ENCODE data around the gene NDUFA7. TPM values are rescaled to one million over a fixed set of nuclear protein-coding genes. Genes with fewer than 3 reads are reported as not detected.

NDUFA7 gene
- polyA plus RNA-seq, 1 of the 3 experiments (the other 2 are of a cell fraction): 111 TPM

- H3K27me3 ChIP-seq (ENCODE audit: insufficient read depth): peaks cover 20% of the 10 kb centered on the region
- DNase-seq: no peak
- H3K9ac ChIP-seq: no peak overlapping the region
- H4K20me1 ChIP-seq (ENCODE audit: insufficient read depth): no peaks in the 10 kb centered on the region
- ChIA-PET CTCF (interaction anchor here (3.9 kb wide), 1 partner anchor 24 kb away, joined by 16 read pairs; no protein-coding TSS in a partner anchor), POLR2A (no interaction called here)
- no peaks in the 10 kb centered on the region for H3K9me3 ChIP-seq
- TF ChIP-seq SIN3A (IDR thresholded peaks at IDR 0.05; ENCODE audit: borderline replicate concordance, low read depth, low read length) (no peak), RXRA (IDR thresholded peaks at IDR 0.05; ENCODE audit: borderline replicate concordance, low read depth) (no peak), FOXM1 (IDR thresholded peaks at IDR 0.05; ENCODE audit: low read depth) (no peak), GABPA (IDR thresholded peaks at IDR 0.05; ENCODE audit: low read depth) (no peak), NFIC (IDR thresholded peaks at IDR 0.05; ENCODE audit: borderline replicate concordance) (no peak), RCOR1 (IDR thresholded peaks at IDR 0.05; ENCODE audit: low read length) (no peak)
- no peaks in the 10 kb centered on the region for H3K36me3 ChIP-seq (replicated peaks in 1 of 2; ENCODE audit: control insufficient read depth in 1 of 2, insufficient read depth in 2 of 2, low read length in 1 of 2)
- H3K4me1 ChIP-seq (ENCODE audit: control insufficient read depth in 1 of 2, insufficient read depth in 2 of 2, low read depth in 1 of 2, low read length in 1 of 2): no peaks in the 10 kb centered on the region; a peak in 1 of 4 replicates
- H3K4me3 ChIP-seq (ENCODE audit: low read depth in 2 of 2, low read length in 1 of 2): no peak overlapping the region
- no peaks in the 10 kb centered on the region for H3K79me2 ChIP-seq (ENCODE audit: insufficient read depth)
- no peak overlapping the region for H3K27ac ChIP-seq (ENCODE audit: low read depth in 2 of 2, low read length in 1 of 2)
- H2AFZ ChIP-seq (ENCODE audit: low read depth): no peak overlapping the region
- no peaks in the 10 kb centered on the region for H3F3A ChIP-seq (replicated peaks; ENCODE audit: insufficient read depth)
- no peaks in the 10 kb centered on the region for H3K9me2 ChIP-seq
- 70% methylated on average over 3 of the region's 3 CpGs for WGBS (ENCODE audit: low lambda C conversion rate)
- no peak overlapping the region for H3K4me2 ChIP-seq
These were observed 8.8 kb upstream of the NDUFA7 start for GRCh38 chr19:8329996-8330395.

GRCh38 chr19:8325454-8325853 is 4.3 kb upstream of the NDUFA7 start:
- H3K9me2 ChIP-seq: no peaks in the 10 kb centered on the region
- H2AFZ ChIP-seq (ENCODE audit: low read depth): no peak overlapping the region
- H3K27ac ChIP-seq (ENCODE audit: low read depth in 2 of 2, low read length in 1 of 2): no peak overlapping the region
- H3K9ac ChIP-seq: no peak overlapping the region
- CTCF ChIA-PET: no interaction called here
- POLR2A ChIA-PET: interaction anchor here (0.6 kb wide), 1 partner anchor 15 kb away, joined by 5 read pairs; no protein-coding TSS in a partner anchor
- H3K4me3 ChIP-seq (ENCODE audit: low read depth in 2 of 2, low read length in 1 of 2): no peak overlapping the region
- no peak overlapping the region for H3K4me2 ChIP-seq
- 95% methylated on average over 3 of the region's 3 CpGs for WGBS (ENCODE audit: low lambda C conversion rate)
- peaks cover 7 to 15% of the 10 kb centered on the region in 2 experiments for H3K36me3 ChIP-seq (replicated peaks in 1 of 2; ENCODE audit: control insufficient read depth in 1 of 2, insufficient read depth in 2 of 2, low read length in 1 of 2)
- H3K27me3 ChIP-seq (ENCODE audit: insufficient read depth): no peaks in the 10 kb centered on the region
- H3K4me1 ChIP-seq (ENCODE audit: control insufficient read depth in 1 of 2, insufficient read depth in 2 of 2, low read depth in 1 of 2, low read length in 1 of 2): peaks cover 11% of the 10 kb centered on the region in 2 experiments; a peak in 2 of 4 replicates
- no peaks in the 10 kb centered on the region for H3K9me3 ChIP-seq
- H3K79me2 ChIP-seq (ENCODE audit: insufficient read depth): peaks cover 31% of the 10 kb centered on the region
- H3F3A ChIP-seq (replicated peaks; ENCODE audit: insufficient read depth): peaks cover 4% of the 10 kb centered on the region
- TF ChIP-seq PBX3 (IDR thresholded peaks at IDR 0.05): no peak
- no peak for TF ChIP-seq TAF1 (IDR thresholded peaks at IDR 0.05; ENCODE audit: borderline replicate concordance, low read depth, low read length)
- TF ChIP-seq MXI1 (IDR thresholded peaks at IDR 0.05; ENCODE audit: low read depth, low read length): no peak
- TF ChIP-seq GABPA (IDR thresholded peaks at IDR 0.05; ENCODE audit: low read depth): no peak
- no peak for TF ChIP-seq MAX (IDR thresholded peaks at IDR 0.05; ENCODE audit: low read depth)
- no peak for TF ChIP-seq SMC3 (IDR thresholded peaks at IDR 0.05; ENCODE audit: low read depth, low read length)
- TF ChIP-seq TEAD4 (IDR thresholded peaks at IDR 0.05; ENCODE audit: borderline replicate concordance, insufficient read depth): no peak
- no peak for TF ChIP-seq RAD21 (IDR thresholded peaks at IDR 0.05; ENCODE audit: low read length)
- TF ChIP-seq RCOR1 (IDR thresholded peaks at IDR 0.05; ENCODE audit: low read length): no peak
- TF ChIP-seq CTCF (IDR thresholded peaks at IDR 0.05): no peak
- no peak for TF ChIP-seq YY1 (IDR thresholded peaks at IDR 0.05; ENCODE audit: low read depth)
- no peak for TF ChIP-seq NFIC (IDR thresholded peaks at IDR 0.05; ENCODE audit: borderline replicate concordance)
- no peak for TF ChIP-seq MEF2A (IDR thresholded peaks at IDR 0.05; ENCODE audit: borderline replicate concordance, low read depth)
- DNase-seq: no peak
- H4K20me1 ChIP-seq (ENCODE audit: insufficient read depth): peaks cover 18% of the 10 kb centered on the region
